Measurements from ENCODE around the gene LSM6.

The LSM6 gene

DNA sequence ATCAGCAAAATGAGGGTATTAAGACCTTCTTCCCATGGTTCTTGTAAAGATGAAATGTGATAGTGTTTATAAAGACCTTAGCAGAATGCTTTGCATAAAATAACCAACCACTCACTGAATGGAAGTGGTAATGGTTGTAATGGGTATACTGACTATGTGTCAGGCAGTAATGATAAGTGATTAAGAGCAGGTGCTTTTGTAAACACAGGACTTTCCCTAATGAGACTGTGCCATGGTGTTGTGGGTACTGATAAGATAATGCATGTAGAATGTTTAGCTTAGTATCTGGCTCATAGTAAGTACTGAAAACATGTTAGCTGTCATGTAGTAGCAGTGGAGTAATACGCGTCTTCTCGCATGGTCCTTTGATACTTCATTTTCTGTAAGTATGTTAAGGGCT is 6.9 kb downstream of the LSM6 start:
- TF ChIP-seq, protein P1, sequence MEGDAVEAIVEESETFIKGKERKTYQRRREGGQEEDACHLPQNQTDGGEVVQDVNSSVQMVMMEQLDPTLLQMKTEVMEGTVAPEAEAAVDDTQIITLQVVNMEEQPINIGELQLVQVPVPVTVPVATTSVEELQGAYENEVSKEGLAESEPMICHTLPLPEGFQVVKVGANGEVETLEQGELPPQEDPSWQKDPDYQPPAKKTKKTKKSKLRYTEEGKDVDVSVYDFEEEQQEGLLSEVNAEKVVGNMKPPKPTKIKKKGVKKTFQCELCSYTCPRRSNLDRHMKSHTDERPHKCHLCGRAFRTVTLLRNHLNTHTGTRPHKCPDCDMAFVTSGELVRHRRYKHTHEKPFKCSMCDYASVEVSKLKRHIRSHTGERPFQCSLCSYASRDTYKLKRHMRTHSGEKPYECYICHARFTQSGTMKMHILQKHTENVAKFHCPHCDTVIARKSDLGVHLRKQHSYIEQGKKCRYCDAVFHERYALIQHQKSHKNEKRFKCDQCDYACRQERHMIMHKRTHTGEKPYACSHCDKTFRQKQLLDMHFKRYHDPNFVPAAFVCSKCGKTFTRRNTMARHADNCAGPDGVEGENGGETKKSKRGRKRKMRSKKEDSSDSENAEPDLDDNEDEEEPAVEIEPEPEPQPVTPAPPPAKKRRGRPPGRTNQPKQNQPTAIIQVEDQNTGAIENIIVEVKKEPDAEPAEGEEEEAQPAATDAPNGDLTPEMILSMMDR (IDR thresholded peaks at IDR 0.05): no peak
- DNase-seq (ENCODE audit: low spot score): no peak
- no peak overlapping the region for H3K27ac ChIP-seq
- H3K4me3 ChIP-seq: no peak overlapping the region

DNA sequence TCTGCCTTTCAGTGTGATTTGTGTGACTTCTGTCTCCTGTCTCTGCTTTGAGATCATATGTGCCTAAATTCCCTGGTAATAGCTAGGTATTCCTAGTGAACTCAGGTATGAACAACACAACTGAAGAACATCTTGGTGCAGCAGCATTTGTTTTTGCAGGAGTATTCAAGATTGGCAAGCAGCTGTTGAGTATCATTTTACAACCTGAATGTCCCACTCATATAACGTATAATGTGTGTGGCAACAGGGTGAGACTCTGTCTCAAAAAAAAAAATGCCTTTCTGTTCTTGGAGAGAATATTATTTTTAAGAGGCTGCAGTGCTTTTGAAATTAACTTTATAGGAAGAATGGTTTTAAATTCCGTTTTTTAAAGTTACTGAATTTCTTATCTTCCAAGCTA is 7.7 kb downstream of the LSM6 start:
- DNase-seq (ENCODE audit: low spot score): no peak
- TF ChIP-seq, protein P1 (IDR thresholded peaks at IDR 0.05): no peak
- Histone ChIP-seq H3K27ac (no peak overlapping the region), H3K4me3 (no peak overlapping the region)

DNA sequence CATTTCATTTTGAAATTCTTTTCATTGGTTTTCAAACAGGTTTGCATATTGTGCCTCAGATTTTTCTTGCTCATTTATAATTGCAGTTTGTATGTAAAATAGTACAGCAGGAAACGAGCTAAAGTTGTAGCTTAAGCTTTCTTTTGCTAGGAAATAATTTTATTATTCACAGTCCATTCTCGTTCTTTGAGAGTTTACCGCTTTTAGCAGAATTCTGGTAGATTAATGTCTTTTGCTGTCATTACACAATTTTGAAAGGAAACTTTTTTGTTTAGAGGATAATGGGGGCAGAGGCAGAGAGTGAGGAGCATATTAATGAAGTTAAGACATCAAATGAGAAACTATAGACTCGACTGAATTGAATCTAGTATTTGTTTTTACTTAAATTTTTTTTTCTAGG is 10.5 kb downstream of the LSM6 start:
- no peak overlapping the region for H3K27ac ChIP-seq
- DNase-seq (ENCODE audit: low spot score): no peak
- H3K4me3 ChIP-seq: no peak overlapping the region

DNA sequence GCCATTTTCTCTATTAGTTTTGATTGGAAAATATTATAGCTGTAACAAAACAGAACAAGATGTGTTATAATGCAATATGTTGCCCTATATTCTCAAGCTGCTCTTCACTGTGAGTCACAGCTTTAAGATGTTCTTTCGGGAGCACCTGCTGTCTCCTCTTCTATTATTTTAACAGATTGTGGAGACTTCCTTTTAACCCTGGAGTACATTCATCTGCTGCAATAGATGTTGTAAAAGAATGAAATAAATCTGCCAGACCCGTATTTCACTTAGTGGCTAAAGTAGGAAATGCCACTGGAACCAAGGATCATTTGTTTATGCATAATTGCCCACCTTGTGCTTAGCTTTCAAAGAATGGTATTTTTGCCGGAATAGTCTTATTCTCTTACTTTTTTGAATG is 11.1 kb downstream of the LSM6 start:
- TF ChIP-seq, protein P1 (IDR thresholded peaks at IDR 0.05): no peak
- DNase-seq (ENCODE audit: low spot score): no peak
- Histone ChIP-seq H3K4me3 (no peak overlapping the region), H3K27ac (no peak overlapping the region)

More for the DNA sequence above, 10.5 kb downstream of the LSM6 start:
- TF ChIP-seq, protein P1 (IDR thresholded peaks at IDR 0.05): no peak

DNA sequence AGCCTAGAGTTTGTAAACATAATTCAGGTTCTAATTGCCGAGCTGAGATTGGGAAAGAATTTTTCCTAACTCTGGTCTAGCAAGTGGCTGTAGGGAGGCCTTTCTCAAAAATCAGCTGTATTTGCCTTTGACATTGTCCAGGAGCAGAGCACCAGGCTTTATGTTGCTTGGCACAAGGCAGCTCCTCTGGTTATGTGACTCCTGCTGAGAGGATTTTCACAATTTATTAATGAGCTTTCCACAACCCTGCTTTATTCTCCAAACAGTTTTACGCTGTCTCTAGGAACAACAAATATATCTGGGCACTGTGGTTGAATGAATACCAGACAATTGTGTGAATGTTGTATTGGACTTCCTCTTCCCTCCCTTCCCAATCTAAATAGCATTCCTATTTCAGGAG is 14.9 kb downstream of the LSM6 start:
- no peak overlapping the region for H3K27ac ChIP-seq
- no peak for DNase-seq (ENCODE audit: low spot score)
- TF ChIP-seq, protein P1 (IDR thresholded peaks at IDR 0.05): no peak
- H3K4me3 ChIP-seq: no peak overlapping the region

DNA sequence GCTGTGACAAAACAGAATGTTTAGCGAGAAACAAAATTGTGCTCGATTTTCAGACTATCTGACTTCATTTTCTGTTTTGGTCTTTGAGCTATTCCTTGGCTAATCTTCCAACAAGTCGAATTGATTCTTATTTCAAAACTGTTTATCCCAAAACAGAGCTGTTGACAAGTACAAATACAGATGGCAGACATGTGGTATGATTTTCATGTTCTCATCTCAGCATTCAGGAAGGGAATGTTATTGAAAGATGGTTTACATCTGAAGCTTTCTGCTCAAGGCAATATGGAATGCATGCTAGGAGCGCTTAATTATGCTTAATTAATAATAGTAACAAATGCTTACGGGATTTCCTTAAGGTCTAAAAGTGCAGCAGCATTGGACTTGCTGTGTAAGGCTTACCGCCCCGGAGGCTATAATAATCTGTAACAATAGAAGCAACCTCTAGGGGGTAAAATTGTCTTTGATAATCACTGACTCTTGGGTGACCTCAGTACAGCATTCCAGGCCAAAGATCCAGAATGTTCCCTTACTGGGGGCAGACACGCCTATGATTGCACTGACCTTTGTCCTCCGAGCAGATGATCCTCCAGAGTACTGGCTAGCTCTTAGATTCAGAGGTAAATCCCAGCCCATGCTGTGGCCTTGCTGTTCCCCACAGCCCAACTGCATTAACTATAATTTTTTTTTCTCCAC is 16.4 kb downstream of the LSM6 start:
- H3K27ac ChIP-seq: no peak overlapping the region
- TF ChIP-seq, protein P1 (IDR thresholded peaks at IDR 0.05): no peak
- no peak for DNase-seq (ENCODE audit: low spot score)
- no peak overlapping the region for H3K4me3 ChIP-seq

DNA sequence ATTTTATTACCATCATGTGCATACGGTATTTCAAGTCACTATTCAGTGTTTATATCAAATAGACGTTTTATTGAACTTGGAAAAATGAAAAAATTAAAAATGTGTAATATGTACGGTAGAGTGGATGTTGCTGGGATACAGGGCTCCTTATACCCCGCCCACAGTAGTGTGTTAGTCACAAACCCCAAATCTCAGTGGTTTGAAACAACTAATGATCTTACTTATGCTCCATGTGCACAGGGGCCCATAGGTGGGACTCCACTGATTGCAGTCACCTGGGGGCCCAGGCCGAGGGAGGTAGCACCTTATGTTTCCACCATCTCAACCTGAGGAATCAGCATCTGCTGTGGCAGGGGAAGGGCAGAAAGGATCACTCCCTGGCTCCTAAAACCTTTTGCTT is 18.1 kb downstream of the LSM6 start:
- TF ChIP-seq, protein P1 (IDR thresholded peaks at IDR 0.05): no peak
- H3K27ac ChIP-seq: no peak overlapping the region
- no peak overlapping the region for H3K4me3 ChIP-seq
- no peak for DNase-seq (ENCODE audit: low spot score)

Measured in coronary artery (tissue), 2 donors.